ENCODE data around the gene SH2D3C. TPM values are rescaled to one million over a fixed set of nuclear protein-coding genes. Genes with fewer than 3 reads are reported as not detected.

Gene SH2D3C
- total RNA-seq, 4 donors from 2014 or later, result 4.7 to 8.1 (median 5.2) TPM

- intact Hi-C loops (cut with DNase I; ENCODE audit: low total_unique reads), result no loop called here
- Histone ChIP-seq H3K4me1 (peaks cover 12 to 19% of the 10 kb centered on the region in 2 donors), H3K4me3 (no peak overlapping the region), H3K27ac (peak overlapping the region in 2 of 4 donors; percentile 4 to 78), H3K9me3 (no peaks in the 10 kb centered on the region), H3K27me3 (no peaks in the 10 kb centered on the region), H3K36me3 (peaks cover 0 to 73% of the 10 kb centered on the region in 2 donors)
- TF ChIP-seq POLR2A (IDR thresholded peaks at IDR 0.05) (no peak), CTCF (IDR thresholded peaks at IDR 0.05 in 4 of 5, conservative IDR thresholded peaks at IDR 0.05 in 1 of 5) (no peak)
- in situ Hi-C loops (cut with MboI; ENCODE audit: low sequenced_read_pairs in 4 of 4), result no loop called here
- ATAC-seq (no peak), DNase-seq (no peak)
These were observed 37.3 kb upstream of the SH2D3C start for GRCh38 chr9:127815512-127816361.

GRCh38 chr9:127814619-127815511 is 36.4 kb upstream of the SH2D3C start:
- Histone ChIP-seq H3K36me3 (peaks cover 0 to 75% of the 10 kb centered on the region in 2 donors), H3K4me1 (peaks cover 12 to 15% of the 10 kb centered on the region in 2 donors), H3K27ac (peak overlapping the region in 1 of 4 donors; percentile 4), H3K9me3 (no peaks in the 10 kb centered on the region), H3K27me3 (no peaks in the 10 kb centered on the region), H3K4me3 (no peak overlapping the region)
- TF ChIP-seq CTCF (IDR thresholded peaks at IDR 0.05 in 4 of 5, conservative IDR thresholded peaks at IDR 0.05 in 1 of 5) (no peak), POLR2A (IDR thresholded peaks at IDR 0.05) (no peak)
- no peak for ATAC-seq
- intact Hi-C loops (cut with DNase I; ENCODE audit: low total_unique reads), result no loop called here
- DNase-seq, result no peak
- in situ Hi-C loops (cut with MboI; ENCODE audit: low sequenced_read_pairs in 4 of 4), result no loop called here

GRCh38 chr9:127813686-127814226 is 35.3 kb upstream of the SH2D3C start:
- Histone ChIP-seq H3K4me3 (no peak overlapping the region), H3K9me3 (no peaks in the 10 kb centered on the region), H3K27me3 (no peaks in the 10 kb centered on the region), H3K4me1 (peaks cover 12% of the 10 kb centered on the region in 2 donors), H3K27ac (peak overlapping the region in 1 of 4 donors; percentile 4), H3K36me3 (peaks cover 0 to 74% of the 10 kb centered on the region in 2 donors)
- intact Hi-C loops (cut with DNase I; ENCODE audit: low total_unique reads), result no loop called here
- in situ Hi-C loops (cut with MboI; ENCODE audit: low sequenced_read_pairs in 4 of 4), result no loop called here
- peak in 1 of 2 donors; percentile 9 for ATAC-seq
- TF ChIP-seq POLR2A (IDR thresholded peaks at IDR 0.05), result no peak
- no peak for TF ChIP-seq CTCF (IDR thresholded peaks at IDR 0.05 in 4 of 5, conservative IDR thresholded peaks at IDR 0.05 in 1 of 5)
- DNase-seq, result no peak

GRCh38 chr9:127812936-127813675 is 34.6 kb upstream of the SH2D3C start:
- no peak for ATAC-seq
- DNase-seq, result no peak
- H3K36me3 ChIP-seq, result peaks cover 0 to 80% of the 10 kb centered on the region in 2 donors
- intact Hi-C loops (cut with DNase I; ENCODE audit: low total_unique reads), result no loop called here
- peaks cover 6 to 7% of the 10 kb centered on the region in 2 donors for H3K4me1 ChIP-seq
- no peaks in the 10 kb centered on the region for H3K9me3 ChIP-seq
- TF ChIP-seq CTCF (IDR thresholded peaks at IDR 0.05 in 4 of 5, conservative IDR thresholded peaks at IDR 0.05 in 1 of 5) (no peak), POLR2A (IDR thresholded peaks at IDR 0.05) (no peak)
- peak overlapping the region in 1 of 4 donors; percentile 4 for H3K27ac ChIP-seq
- in situ Hi-C loops (cut with MboI; ENCODE audit: low sequenced_read_pairs in 4 of 4), result no loop called here
- H3K4me3 ChIP-seq, result no peak overlapping the region
- no peaks in the 10 kb centered on the region for H3K27me3 ChIP-seq

All from gastrocnemius medialis (tissue), 4 donors.